GM18873 (cell line): ENCODE data around the gene CDK14.

Source experiments
- ATAC-seq: cut with Tn5 transposase; IDR thresholded peaks from one replicate; pipeline ENCODE4 v1.9.1; 2021; ENCODE audit warnings: mild to moderate bottlenecking, moderate library complexity, moderate number of reproducible peaks; ENCODE audit not compliant: unreplicated experiment, low FRiP score

CDK14 gene

GRCh38 chr7:90596671-90597562, 796 bp downstream of the CDK14 start:
- peak; percentile 10 for ATAC-seq

- ATAC-seq, result no peak
These were observed 1.6 kb downstream of the CDK14 start for GRCh38 chr7:90597563-90598253.

- ATAC-seq, result no peak
These were observed 2.9 kb downstream of the CDK14 start for GRCh38 chr7:90599038-90599437.

GRCh38 chr7:90599892-90600555, 3.9 kb downstream of the CDK14 start:
- no peak for ATAC-seq

GRCh38 chr7:90602303-90602702, 6.2 kb downstream of the CDK14 start:
- ATAC-seq, result no peak

GRCh38 chr7:90603346-90603745, 7.2 kb downstream of the CDK14 start:
- no peak for ATAC-seq

- ATAC-seq, result no peak
These were observed 8.3 kb downstream of the CDK14 start for GRCh38 chr7:90604383-90604782.

- no peak for ATAC-seq
These were observed 8.9 kb downstream of the CDK14 start for GRCh38 chr7:90605055-90605454.

GRCh38 chr7:90607196-90607595, 11.1 kb downstream of the CDK14 start:
- no peak for ATAC-seq

- ATAC-seq, result no peak
These were observed 14.0 kb downstream of the CDK14 start for GRCh38 chr7:90610105-90610504.

- no peak for ATAC-seq
These were observed 15.0 kb downstream of the CDK14 start for GRCh38 chr7:90611115-90611514.

- ATAC-seq, result peak; percentile 77
These were observed 17.0 kb downstream of the CDK14 start for GRCh38 chr7:90613088-90613498.

- ATAC-seq, result no peak
These were observed 21.3 kb downstream of the CDK14 start for GRCh38 chr7:90617442-90617841.

GRCh38 chr7:90618876-90619275, 22.8 kb downstream of the CDK14 start:
- no peak for ATAC-seq

GRCh38 chr7:90621125-90621746, 25.1 kb downstream of the CDK14 start:
- no peak for ATAC-seq

- ATAC-seq, result no peak
These were observed 25.6 kb downstream of the CDK14 start for GRCh38 chr7:90621747-90622140.

- no peak for ATAC-seq
These were observed 26.5 kb downstream of the CDK14 start for GRCh38 chr7:90622670-90623069.

- no peak for ATAC-seq
These were observed 28.2 kb downstream of the CDK14 start for GRCh38 chr7:90624225-90624911.

GRCh38 chr7:90625051-90625450, 28.9 kb downstream of the CDK14 start:
- ATAC-seq, result no peak

GRCh38 chr7:90625562-90625961, 29.4 kb downstream of the CDK14 start:
- ATAC-seq, result no peak
